Stomach (tissue), 9 donors: ENCODE measurements around the gene IKBKG. TPM values are rescaled to one million over a fixed set of nuclear protein-coding genes. Genes with fewer than 3 reads are reported as not detected.

ENCODE experiments used
- DNase-seq, 2 donors: peaks; one replicate each; pipeline versions ENCODE4 v3.0.0 to v3.0.0-alpha.2; 2013 to 2019
- H3K27ac ChIP-seq, 5 donors: fragments of 200-600 bp in 4 of 5; sonication (generic) in 4 of 5; one replicate each; pipeline ENCODE4 v1.5.1; 2013 to 2019; ENCODE audit warnings: mild to moderate bottlenecking in 1 of 5, moderate library complexity in 1 of 5
- H3K27me3 ChIP-seq, 3 donors: fragments of 200-600 bp; sonication (generic); one replicate each; pipeline ENCODE4 v1.5.1; 2017 to 2019; ENCODE audit warnings: mixed run types in 1 of 3
- H3K36me3 ChIP-seq, 4 donors: fragments of 200-600 bp; sonication (generic); 1 replicate in 3 of 4; 2 replicates in 1 of 4; pipeline ENCODE4 v1.5.1; 2016 to 2019
- H3K4me1 ChIP-seq, 4 donors: fragments of 200-600 bp; sonication (generic); one replicate each; pipeline ENCODE4 v1.5.1; 2016 to 2019
- H3K4me3 ChIP-seq, 4 donors: fragments of 200-600 bp; sonication (generic) in 3 of 4; one replicate each; pipeline ENCODE4 v1.5.1; 2016 to 2019; ENCODE audit warnings: mild to moderate bottlenecking in 1 of 4
- H3K9me3 ChIP-seq, 4 donors: fragments of 200-600 bp; sonication (generic); one replicate each; pipeline ENCODE4 v1.5.1; 2016 to 2019
- CTCF ChIP-seq, 7 experiments: fragments of 450-650 bp in 4 of 7; fragments of 200-600 bp in 3 of 7; sonication (generic) in 3 of 7; IDR thresholded peaks; one replicate each; pipeline ENCODE4 v1.5.1; 2016 to 2019; ENCODE audit warnings: antibody characterized with exemption in 7 of 7, control low read depth in 2 of 7, mild to moderate bottlenecking in 1 of 7
- EP300 ChIP-seq: sonication (generic); formaldehyde crosslinking; IDR thresholded peaks from one replicate; pipeline ENCODE4 v1.6.1; 2017; ENCODE audit warnings: antibody characterized with exemption
- POLR2A ChIP-seq, 4 donors: fragments of 450-650 bp; IDR thresholded peaks; one replicate each; pipeline ENCODE4 v1.6.1; 2016; ENCODE audit warnings: antibody characterized with exemption in 4 of 4, control low read depth in 2 of 4, mild to moderate bottlenecking in 1 of 4, moderate library complexity in 1 of 4
- POLR2AphosphoS5 ChIP-seq, 3 donors: sonication (generic); formaldehyde crosslinking; IDR thresholded peaks; one replicate each; pipeline ENCODE4 v1.6.1; 2016; ENCODE audit warnings: antibody characterized with exemption in 3 of 3
- WGBS, 5 donors: extraction: QIAGEN DNeasy Blood & Tissue Kit in 3 of 5; methylation state at CpG; one replicate each; pipeline versions ENCODE4 v1.1.5 to v1.1.7; 2013 to 2018; 5-methylcytosine and 5-hydroxymethylcytosine counted together
- intact Hi-C: fragments of 100-400 bp; cut with DNase I; formaldehyde crosslinking; loops from one replicate; pipeline ENCODE4 v1.15.1; 2023; ENCODE audit warnings: low total_unique reads
- polyA plus RNA-seq, 3 donors: library from polyadenylated mRNA; stranded (reverse); fragments of 200-250 nt; gene quantifications; one replicate each; pipeline ENCODE4 v1.2.3, GENCODE V29; 2013
- total RNA-seq, 5 donors: library from RNA; depleted of rRNA; stranded (reverse); fragments of >200 nt; gene quantifications; one replicate each; pipeline versions ENCODE4 v1.1.0 to v1.2.3, GENCODE V29; 2014 to 2016
- donor health status: healthy with polysubstance abuse.
- donor health status: Bipolar disorder and iron deficiency.
- donor health status: healthy.

Gene IKBKG
- total and polyA plus RNA-seq, 8 donors: 7.6 to 24.3 (median 17.4) TPM

- peaks cover 0 to 15% (median 5%) of the 10 kb centered on the region in 4 donors for H3K9me3 ChIP-seq
- H3K27ac ChIP-seq: no peak overlapping the region
- intact Hi-C loops: no loop called here
- 91 to 94% (median 92%) methylated on average over 4 to 37 of the region's 37 CpGs for WGBS, 5 donors
- H3K36me3 ChIP-seq: peaks cover 0 to 64% (median 53%) of the 10 kb centered on the region in 4 donors
- TF ChIP-seq POLR2AphosphoS5 (IDR thresholded peaks at IDR 0.05) (no peak), POLR2A (IDR thresholded peaks at IDR 0.05) (no peak), EP300 (no peak), CTCF (IDR thresholded peaks at IDR 0.05) (no peak)
- DNase-seq: no peak
- H3K4me1 ChIP-seq: no peaks in the 10 kb centered on the region
- H3K4me3 ChIP-seq: no peak overlapping the region
- H3K27me3 ChIP-seq: no peaks in the 10 kb centered on the region
Observed at GRCh38 chrX:154506483-154507332, 40.7 kb upstream of the IKBKG start.

GRCh38 chrX:154507673-154508383 is 39.6 kb upstream of the IKBKG start:
- Histone ChIP-seq H3K4me1 (no peaks in the 10 kb centered on the region), H3K27ac (no peak overlapping the region), H3K36me3 (peaks cover 0 to 65% (median 55%) of the 10 kb centered on the region in 4 donors), H3K9me3 (peaks cover 0 to 15% (median 5%) of the 10 kb centered on the region in 4 donors), H3K27me3 (no peaks in the 10 kb centered on the region), H3K4me3 (no peak overlapping the region)
- TF ChIP-seq POLR2AphosphoS5 (IDR thresholded peaks at IDR 0.05) (no peak), CTCF (IDR thresholded peaks at IDR 0.05) (no peak), POLR2A (IDR thresholded peaks at IDR 0.05) (no peak)
- DNase-seq: no peak
- intact Hi-C loops: no loop called here
- WGBS, 5 donors: 83 to 97% (median 85%) methylated on average over 5 to 24 of the region's 24 CpGs

- intact Hi-C loops: no loop called here
- Histone ChIP-seq H3K4me1 (no peaks in the 10 kb centered on the region), H3K9me3 (peaks cover 0 to 15% (median 5%) of the 10 kb centered on the region in 4 donors), H3K4me3 (no peak overlapping the region), H3K27ac (no peak overlapping the region), H3K36me3 (peaks cover 0 to 65% (median 55%) of the 10 kb centered on the region in 4 donors), H3K27me3 (no peaks in the 10 kb centered on the region)
- DNase-seq: no peak
- 79 to 100% (median 90%) methylated on average over 2 to 13 of the region's 13 CpGs for WGBS, 5 donors
- TF ChIP-seq EP300 (no peak), POLR2A (IDR thresholded peaks at IDR 0.05) (no peak), CTCF (IDR thresholded peaks at IDR 0.05) (no peak), POLR2AphosphoS5 (IDR thresholded peaks at IDR 0.05) (no peak)
Observed at GRCh38 chrX:154508384-154508745, 39.1 kb upstream of the IKBKG start.

GRCh38 chrX:154509455-154509854 is 38.0 kb upstream of the IKBKG start:
- Histone ChIP-seq H3K27ac (no peak overlapping the region), H3K9me3 (peaks cover 0 to 15% (median 5%) of the 10 kb centered on the region in 4 donors), H3K27me3 (no peaks in the 10 kb centered on the region), H3K4me1 (peaks cover 0 to 7% (median under 1%) of the 10 kb centered on the region in 4 donors), H3K36me3 (peaks cover 0 to 65% (median 55%) of the 10 kb centered on the region in 4 donors), H3K4me3 (no peak overlapping the region)
- intact Hi-C loops: no loop called here
- no peak for DNase-seq
- WGBS, 5 donors: 93 to 100% (median 97%) methylated on average over 5 of the region's 5 CpGs
- TF ChIP-seq EP300: no peak
